HepG2 (cell line): ENCODE measurements around the gene CNGA3. TPM values are rescaled to one million over a fixed set of nuclear protein-coding genes. Genes with fewer than 3 reads are reported as not detected.
A peak's percentile ranks its signal among the peaks of the same experiment; 100 is the strongest.

Source experiments
- ARNT ChIP-seq: fragments of 450-650 bp; IDR thresholded peaks from 2 replicates; pipeline ENCODE4 v1.6.1; 2017
- FOXO1 ChIP-seq: sonication (generic); formaldehyde crosslinking; IDR thresholded peaks from 2 replicates; pipeline ENCODE4 v1.4.0; 2020; ENCODE audit warnings: missing genetic modification reagents
- GTF2F1 ChIP-seq: fragments of 150-350 bp; IDR thresholded peaks from 2 replicates; pipeline ENCODE4 v1.6.1; 2014; ENCODE audit warnings: low read length
- JUNB ChIP-seq: sonication (generic); formaldehyde crosslinking; IDR thresholded peaks from 2 replicates; pipeline ENCODE4 v1.8.0; 2022; ENCODE audit warnings: missing genetic modification reagents, mild to moderate bottlenecking, borderline replicate concordance
- KLF11 ChIP-seq: IDR thresholded peaks from 2 replicates; pipeline ENCODE4 v1.6.1; 2016; ENCODE audit warnings: missing compliant biosample characterization
- LCORL ChIP-seq, 2 experiments: fragments of 450-650 bp in 1 of 2; sonication (generic) in 1 of 2; formaldehyde crosslinking in 1 of 2; IDR thresholded peaks; 2 replicates each; pipeline versions ENCODE4 v1.5.0 to v1.6.1; 2017 to 2020; ENCODE audit warnings: antibody characterized with exemption in 1 of 2, missing genetic modification reagents in 1 of 2
- MLLT10 ChIP-seq: sonication (generic); formaldehyde crosslinking; IDR thresholded peaks from 2 replicates; pipeline ENCODE4 v1.4.0; 2020; ENCODE audit warnings: missing genetic modification reagents
- MYC ChIP-seq: sonication (generic); formaldehyde crosslinking; IDR thresholded peaks from 2 replicates; pipeline ENCODE4 v1.9.0; 2021; ENCODE audit warnings: missing genetic modification reagents, borderline replicate concordance
- NFE2 ChIP-seq: sonication (generic); formaldehyde crosslinking; IDR thresholded peaks from 2 replicates; pipeline ENCODE4 v1.4.0; 2020; ENCODE audit warnings: missing genetic modification reagents
- RFX5 ChIP-seq: IDR thresholded peaks from 2 replicates; pipeline ENCODE4 v1.6.1; 2011; ENCODE audit warnings: low read depth, low read length, improper control_type of control experiment
- TERF1 ChIP-seq: sonication (generic); formaldehyde crosslinking; IDR thresholded peaks from 2 replicates; pipeline ENCODE4 v1.8.0; 2022; ENCODE audit warnings: mild to moderate bottlenecking, missing genetic modification reagents, moderate library complexity
- XBP1 ChIP-seq: sonication (generic); formaldehyde crosslinking; IDR thresholded peaks from 2 replicates; pipeline ENCODE4 v1.5.0; 2020; ENCODE audit warnings: missing genetic modification reagents
- ZC3H4 ChIP-seq: sonication (generic); formaldehyde crosslinking; IDR thresholded peaks from 2 replicates; pipeline ENCODE4 v1.4.0; 2020; ENCODE audit warnings: missing genetic modification reagents, borderline replicate concordance
- ZNF232 ChIP-seq: sonication (generic); formaldehyde crosslinking; IDR thresholded peaks from 2 replicates; pipeline ENCODE4 v1.4.0; 2020; ENCODE audit warnings: missing genetic modification reagents, borderline replicate concordance
- ZNF546 ChIP-seq: sonication (generic); formaldehyde crosslinking; conservative IDR thresholded peaks from 2 replicates; pipeline ENCODE4 v1.8.1; 2023; ENCODE audit warnings: mild to moderate bottlenecking, missing genetic modification reagents
- ZNF674 ChIP-seq: sonication (generic); formaldehyde crosslinking; IDR thresholded peaks from 2 replicates; pipeline ENCODE4 v1.5.0; 2020; ENCODE audit warnings: low read depth, mild to moderate bottlenecking, missing genetic modification reagents
- ZSCAN25 ChIP-seq: sonication (generic); formaldehyde crosslinking; IDR thresholded peaks from 2 replicates; pipeline ENCODE4 v1.8.0; 2022; ENCODE audit warnings: mild to moderate bottlenecking, missing genetic modification reagents
- ZSCAN31 ChIP-seq: sonication (generic); formaldehyde crosslinking; IDR thresholded peaks from 2 replicates; pipeline ENCODE4 v1.5.0; 2020; ENCODE audit warnings: low read depth, mild to moderate bottlenecking, missing genetic modification reagents
- polyA plus RNA-seq, 8 experiments: library from polyadenylated mRNA; depleted of rRNA in 3 of 8; stranded (reverse) in 7 of 8; unstranded in 1 of 8; fragments of >200 nt; fragmentation: Illumina TruSeq in 4 of 8; extraction: Trizol in 4 of 8; gene quantifications; 2 replicates each; pipeline versions ENCODE4 v1.2.1 to v1.2.3, GENCODE V29; 2011 to 2016; ENCODE audit warnings: low read depth in 4 of 8, missing spikeins in 1 of 8, mixed read lengths in 1 of 8; ENCODE audit not compliant: insufficient read depth in 1 of 8
- total RNA-seq, 5 experiments: library from RNA; depleted of rRNA; stranded (reverse); fragments of >200 nt; fragmentation: Illumina TruSeq; extraction: Trizol; gene quantifications; 2 replicates each; pipeline ENCODE4 v1.2.3, GENCODE V29; 2016; ENCODE audit warnings: low read depth in 1 of 5
- TF ChIP-seq, protein P1 (sequence below): IDR thresholded peaks from 2 replicates; pipeline ENCODE4 v1.4.0; 2020; ENCODE audit warnings: mild to moderate bottlenecking, missing genetic modification reagents
- TF ChIP-seq, protein P2 (sequence below): IDR thresholded peaks from 2 replicates; pipeline ENCODE4 v1.6.1; 2016
- TF ChIP-seq, protein P3 (sequence below): conservative IDR thresholded peaks from 2 replicates; pipeline ENCODE4 v1.6.1; 2018; ENCODE audit warnings: missing genetic modification reagents

Gene CNGA3
- total and polyA plus RNA-seq, 2 of the 13 experiments (the other 11 are each of a cell fraction or from before 2014, with no cell fraction given), result not detected

GRCh38 chr2:98445683-98446581 is 99.7 kb downstream of the CNGA3 start (continued):
- TF ChIP-seq TERF1 (CRISPR knock-in tag), result no peak
- TF ChIP-seq GTF2F1, result no peak
- TF ChIP-seq RFX5, result no peak
- TF ChIP-seq, protein P1, sequence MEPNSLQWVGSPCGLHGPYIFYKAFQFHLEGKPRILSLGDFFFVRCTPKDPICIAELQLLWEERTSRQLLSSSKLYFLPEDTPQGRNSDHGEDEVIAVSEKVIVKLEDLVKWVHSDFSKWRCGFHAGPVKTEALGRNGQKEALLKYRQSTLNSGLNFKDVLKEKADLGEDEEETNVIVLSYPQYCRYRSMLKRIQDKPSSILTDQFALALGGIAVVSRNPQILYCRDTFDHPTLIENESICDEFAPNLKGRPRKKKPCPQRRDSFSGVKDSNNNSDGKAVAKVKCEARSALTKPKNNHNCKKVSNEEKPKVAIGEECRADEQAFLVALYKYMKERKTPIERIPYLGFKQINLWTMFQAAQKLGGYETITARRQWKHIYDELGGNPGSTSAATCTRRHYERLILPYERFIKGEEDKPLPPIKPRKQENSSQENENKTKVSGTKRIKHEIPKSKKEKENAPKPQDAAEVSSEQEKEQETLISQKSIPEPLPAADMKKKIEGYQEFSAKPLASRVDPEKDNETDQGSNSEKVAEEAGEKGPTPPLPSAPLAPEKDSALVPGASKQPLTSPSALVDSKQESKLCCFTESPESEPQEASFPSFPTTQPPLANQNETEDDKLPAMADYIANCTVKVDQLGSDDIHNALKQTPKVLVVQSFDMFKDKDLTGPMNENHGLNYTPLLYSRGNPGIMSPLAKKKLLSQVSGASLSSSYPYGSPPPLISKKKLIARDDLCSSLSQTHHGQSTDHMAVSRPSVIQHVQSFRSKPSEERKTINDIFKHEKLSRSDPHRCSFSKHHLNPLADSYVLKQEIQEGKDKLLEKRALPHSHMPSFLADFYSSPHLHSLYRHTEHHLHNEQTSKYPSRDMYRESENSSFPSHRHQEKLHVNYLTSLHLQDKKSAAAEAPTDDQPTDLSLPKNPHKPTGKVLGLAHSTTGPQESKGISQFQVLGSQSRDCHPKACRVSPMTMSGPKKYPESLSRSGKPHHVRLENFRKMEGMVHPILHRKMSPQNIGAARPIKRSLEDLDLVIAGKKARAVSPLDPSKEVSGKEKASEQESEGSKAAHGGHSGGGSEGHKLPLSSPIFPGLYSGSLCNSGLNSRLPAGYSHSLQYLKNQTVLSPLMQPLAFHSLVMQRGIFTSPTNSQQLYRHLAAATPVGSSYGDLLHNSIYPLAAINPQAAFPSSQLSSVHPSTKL, result 0 out of 2 replicates have a peak, but pooled peaks have one; percentile 7
- TF ChIP-seq MYC (CRISPR knock-in tag), result no peak
- no peak for TF ChIP-seq MLLT10
- TF ChIP-seq, protein P2, sequence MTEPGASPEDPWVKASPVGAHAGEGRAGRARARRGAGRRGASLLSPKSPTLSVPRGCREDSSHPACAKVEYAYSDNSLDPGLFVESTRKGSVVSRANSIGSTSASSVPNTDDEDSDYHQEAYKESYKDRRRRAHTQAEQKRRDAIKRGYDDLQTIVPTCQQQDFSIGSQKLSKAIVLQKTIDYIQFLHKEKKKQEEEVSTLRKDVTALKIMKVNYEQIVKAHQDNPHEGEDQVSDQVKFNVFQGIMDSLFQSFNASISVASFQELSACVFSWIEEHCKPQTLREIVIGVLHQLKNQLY (CRISPR knock-in tag), result no peak
- no peak for TF ChIP-seq ARNT
- 0 out of 2 replicates have a peak, but pooled peaks have one; percentile 8 for TF ChIP-seq ZSCAN31 (CRISPR knock-in tag)
- TF ChIP-seq, protein P3, sequence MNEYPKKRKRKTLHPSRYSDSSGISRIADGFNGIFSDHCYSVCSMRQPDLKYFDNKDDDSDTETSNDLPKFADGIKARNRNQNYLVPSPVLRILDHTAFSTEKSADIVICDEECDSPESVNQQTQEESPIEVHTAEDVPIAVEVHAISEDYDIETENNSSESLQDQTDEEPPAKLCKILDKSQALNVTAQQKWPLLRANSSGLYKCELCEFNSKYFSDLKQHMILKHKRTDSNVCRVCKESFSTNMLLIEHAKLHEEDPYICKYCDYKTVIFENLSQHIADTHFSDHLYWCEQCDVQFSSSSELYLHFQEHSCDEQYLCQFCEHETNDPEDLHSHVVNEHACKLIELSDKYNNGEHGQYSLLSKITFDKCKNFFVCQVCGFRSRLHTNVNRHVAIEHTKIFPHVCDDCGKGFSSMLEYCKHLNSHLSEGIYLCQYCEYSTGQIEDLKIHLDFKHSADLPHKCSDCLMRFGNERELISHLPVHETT (CRISPR knock-in tag), result no peak
- TF ChIP-seq ZNF232 (CRISPR knock-in tag), result no peak
- no peak for TF ChIP-seq JUNB (CRISPR knock-in tag)
- TF ChIP-seq NFE2 (CRISPR knock-in tag), result no peak
- no peak for TF ChIP-seq XBP1
- 0 out of 2 replicates have a peak, but pooled peaks have one; percentile 45 for TF ChIP-seq ZNF674
- TF ChIP-seq FOXO1 (CRISPR knock-in tag), result 0 out of 2 replicates have a peak, but pooled peaks have one; percentile 13
- TF ChIP-seq ZNF546, result 0 out of 2 replicates have a peak, but pooled peaks have one; percentile 3
- TF ChIP-seq LCORL (IDR thresholded peaks at IDR 0.05), result no peak
- TF ChIP-seq LCORL (CRISPR knock-in tag; IDR thresholded peaks at IDR 0.05), result 0 out of 2 replicates have a peak, but pooled peaks have one; percentile 20
- no peak for TF ChIP-seq KLF11
- TF ChIP-seq ZSCAN25 (CRISPR knock-in tag), result no peak
- TF ChIP-seq ZC3H4 (CRISPR knock-in tag), result no peak
